MM.1S (cell line): ENCODE data around the gene TBC1D16.

Experiments used
- DNase-seq: peaks from one replicate; pipeline ENCODE4 v3.0.0-alpha.2; 2015
- H2AFZ ChIP-seq: fragments of 300-600 bp; sonication (generic); 2 replicates; pipeline ENCODE4 v1.6.0; 2016; ENCODE audit warnings: antibody characterized with exemption, low read length
- H3F3A ChIP-seq: fragments of 300-600 bp; sonication (generic); 2 replicates; pipeline ENCODE4 v1.6.1; 2016; ENCODE audit warnings: mild to moderate bottlenecking, antibody characterized with exemption, low read length, moderate library complexity, mixed read lengths; ENCODE audit not compliant: insufficient read depth
- H3K27ac ChIP-seq: fragments of 300-600 bp; sonication (generic); 2 replicates; pipeline ENCODE4 v1.5.1; 2016; ENCODE audit warnings: mild to moderate bottlenecking, low read length
- H3K27me3 ChIP-seq: fragments of 300-600 bp; sonication (generic); replicated peaks from 2 replicates; pipeline ENCODE4 v1.6.0; 2016; ENCODE audit warnings: low read length; ENCODE audit not compliant: insufficient read depth
- H3K36me3 ChIP-seq: fragments of 300-600 bp; sonication (generic); replicated peaks from 2 replicates; pipeline ENCODE4 v1.6.1; 2016; ENCODE audit warnings: mild to moderate bottlenecking, low read length, mixed read lengths; ENCODE audit not compliant: insufficient read depth
- H3K4me1 ChIP-seq: fragments of 300-600 bp; sonication (generic); 2 replicates; pipeline ENCODE4 v1.6.1; 2016; ENCODE audit warnings: low read length, mixed read lengths
- H3K4me2 ChIP-seq: fragments of 300-600 bp; sonication (generic); 2 replicates; pipeline ENCODE4 v1.6.0; 2016; ENCODE audit warnings: low read depth, low read length
- H3K4me3 ChIP-seq: fragments of 300-600 bp; sonication (generic); 2 replicates; pipeline ENCODE4 v1.5.1; 2016; ENCODE audit warnings: low read length, mixed read lengths
- H3K79me2 ChIP-seq: fragments of 300-600 bp; sonication (generic); 2 replicates; pipeline ENCODE4 v1.6.1; 2016; ENCODE audit warnings: mixed run types, low read length, mixed read lengths
- H3K9ac ChIP-seq: fragments of 300-600 bp; sonication (generic); 2 replicates; pipeline ENCODE4 v1.6.1; 2016; ENCODE audit warnings: low read length, mixed read lengths
- H3K9me2 ChIP-seq: fragments of 300-600 bp; sonication (generic); replicated peaks from 2 replicates; pipeline ENCODE4 v1.6.1; 2016; ENCODE audit warnings: mild to moderate bottlenecking, low read length, mixed read lengths; ENCODE audit not compliant: insufficient read depth
- H3K9me3 ChIP-seq: fragments of 300-600 bp; sonication (generic); replicated peaks from 2 replicates; pipeline ENCODE4 v1.6.1; 2016; ENCODE audit warnings: mild to moderate bottlenecking, low read length, mixed read lengths; ENCODE audit not compliant: insufficient read depth
- H4K20me1 ChIP-seq: fragments of 300-600 bp; sonication (generic); 2 replicates; pipeline ENCODE4 v1.6.1; 2016; ENCODE audit warnings: mild to moderate bottlenecking, low read length, moderate library complexity, mixed read lengths; ENCODE audit not compliant: insufficient read depth
- CTCF ChIP-seq: fragments of 300-600 bp; sonication (generic); IDR thresholded peaks from 2 replicates; pipeline ENCODE4 v1.5.1; 2016; ENCODE audit warnings: antibody characterized with exemption, low read length, mixed read lengths
- EZH2 ChIP-seq: fragments of 300-600 bp; sonication (generic); optimal IDR thresholded peaks from 2 replicates; pipeline ENCODE3; 2017; ENCODE audit warnings: low read depth, mild to moderate bottlenecking, antibody characterized with exemption, low read length, mixed read lengths
- EZH2phosphoT487 ChIP-seq: fragments of 300-600 bp; sonication (generic); IDR thresholded peaks from 2 replicates; pipeline ENCODE4 v1.6.1; 2018; ENCODE audit warnings: antibody characterized with exemption, low read length

Gene TBC1D16

GRCh38 chr17:79993390-79994227 is 42.1 kb downstream of the TBC1D16 start:
- H3K27ac ChIP-seq: peak overlapping the region; percentile 43; the same call in 1 of the 2 replicates
- peaks cover 6% of the 10 kb centered on the region; the same call in 1 of the 2 replicates for H3F3A ChIP-seq
- TF ChIP-seq EZH2 (no peak), EZH2phosphoT487 (no peak), CTCF (no peak)
- H3K4me1 ChIP-seq: peaks cover 24% of the 10 kb centered on the region
- H3K9ac ChIP-seq: peak overlapping the region; percentile 30; the same call in 1 of the 2 replicates
- H4K20me1 ChIP-seq: no peaks in the 10 kb centered on the region
- H3K27me3 ChIP-seq: peaks cover 94% of the 10 kb centered on the region
- no peaks in the 10 kb centered on the region for H3K9me3 ChIP-seq
- peak overlapping the region; percentile 79 for H3K4me2 ChIP-seq
- peak; percentile 29 for DNase-seq
- no peaks in the 10 kb centered on the region for H3K36me3 ChIP-seq
- H3K79me2 ChIP-seq: no peaks in the 10 kb centered on the region
- H2AFZ ChIP-seq: peak overlapping the region; percentile 79
- H3K4me3 ChIP-seq: peak overlapping the region; percentile 32; the same call in 1 of the 2 replicates
- no peaks in the 10 kb centered on the region for H3K9me2 ChIP-seq

GRCh38 chr17:79992649-79993389 is 42.9 kb downstream of the TBC1D16 start:
- Histone ChIP-seq H4K20me1 (no peaks in the 10 kb centered on the region), H3K36me3 (no peaks in the 10 kb centered on the region), H3K27me3 (peaks cover 94% of the 10 kb centered on the region), H3K9me2 (no peaks in the 10 kb centered on the region), H3K9me3 (no peaks in the 10 kb centered on the region), H3K27ac (peak overlapping the region; percentile 43; the same call in 1 of the 2 replicates), H3K4me3 (0 out of 2 replicates have a peak overlapping the region, but pooled peaks have one; percentile 32), H2AFZ (peak overlapping the region; percentile 79; the same call in 1 of the 2 replicates), H3F3A (peaks cover 6% of the 10 kb centered on the region; the same call in 1 of the 2 replicates), H3K9ac (peak overlapping the region; percentile 30; the same call in 1 of the 2 replicates), H3K4me2 (peak overlapping the region; percentile 79), H3K4me1 (peaks cover 27% of the 10 kb centered on the region), H3K79me2 (no peaks in the 10 kb centered on the region)
- no peak for TF ChIP-seq CTCF
- no peak for TF ChIP-seq EZH2phosphoT487
- no peak for TF ChIP-seq EZH2
- DNase-seq: no peak

GRCh38 chr17:79991924-79992648 is 43.6 kb downstream of the TBC1D16 start:
- peaks cover 6% of the 10 kb centered on the region; the same call in 1 of the 2 replicates for H3F3A ChIP-seq
- H2AFZ ChIP-seq: no peak overlapping the region
- H3K4me1 ChIP-seq: peaks cover 27% of the 10 kb centered on the region
- H3K79me2 ChIP-seq: no peaks in the 10 kb centered on the region
- no peak overlapping the region for H3K9ac ChIP-seq
- H3K27me3 ChIP-seq: peaks cover 95% of the 10 kb centered on the region
- H3K27ac ChIP-seq: no peak overlapping the region
- no peaks in the 10 kb centered on the region for H3K9me3 ChIP-seq
- H3K4me3 ChIP-seq: peak overlapping the region; percentile 22; the same call in 1 of the 2 replicates
- peak overlapping the region; percentile 66; the same call in 1 of the 2 replicates for H3K4me2 ChIP-seq
- H4K20me1 ChIP-seq: no peaks in the 10 kb centered on the region
- no peaks in the 10 kb centered on the region for H3K36me3 ChIP-seq
- no peak for DNase-seq
- TF ChIP-seq EZH2: no peak
- TF ChIP-seq EZH2phosphoT487: no peak
- TF ChIP-seq CTCF: no peak
- no peaks in the 10 kb centered on the region for H3K9me2 ChIP-seq
